ENCODE data around the gene RHBDF1. TPM values are rescaled to one million over a fixed set of nuclear protein-coding genes. Genes with fewer than 3 reads are reported as not detected.

RHBDF1 gene
- total and polyA plus RNA-seq, 10 of the 15 experiments (the other 5 are each of a cell fraction or from before 2014, with no cell fraction given): 0.04 to 0.85 (median 0.36) TPM; not detected in 3

GRCh38 chr16:86483-86952, 14.1 kb upstream of the RHBDF1 start (continued):
- no peak for TF ChIP-seq PKNOX1 (IDR thresholded peaks at IDR 0.05)

GRCh38 chr16:85865-86264, 13.4 kb upstream of the RHBDF1 start:
- SMC1A ChIA-PET (ENCODE audit: uncharacterized antibody, unreplicated experiment): interaction anchor here (1.8 to 2.4 kb wide), 2 partner anchors 10 to 20 kb away, joined by 7 to 9 read pairs; no protein-coding TSS in a partner anchor
- H3K4me2 ChIP-seq (ENCODE audit: control insufficient read depth, insufficient read depth): no peak overlapping the region
- no peaks in the 10 kb centered on the region for H3K9me3 ChIP-seq (replicated peaks; ENCODE audit: control insufficient read depth, insufficient read depth, low read length)
- H3K4me1 ChIP-seq (ENCODE audit: control insufficient read depth, insufficient read depth, low read length): peaks cover 17% of the 10 kb centered on the region
- RAD21 ChIA-PET (ENCODE audit: unreplicated experiment): interaction anchor here (1.4 to 2.2 kb wide), 3 partner anchors 11 to 20 kb away, joined by 3 to 12 read pairs (median 6); no protein-coding TSS in a partner anchor
- no peak overlapping the region for H3K27ac ChIP-seq (ENCODE audit: control insufficient read depth, insufficient read depth)
- no peaks in the 10 kb centered on the region for H3K27me3 ChIP-seq (replicated peaks in 1 of 2; ENCODE audit: control insufficient read depth in 2 of 2, insufficient read depth in 2 of 2, low read length in 1 of 2)
- no peak overlapping the region for H3K4me3 ChIP-seq
- CTCF ChIA-PET: interaction anchor here (1.2 to 3.5 kb wide), 4 partner anchors 10 to 32 kb away, joined by 3 to 27 read pairs (median 16); no protein-coding TSS in a partner anchor
- in situ Hi-C loops (cut with MboI) (no loop called here), intact Hi-C loops (cut with micrococcal nuclease; ENCODE audit: unreplicated experiment) (no loop called here)
- POLR2A ChIA-PET: no interaction called here
- FAIRE-seq (no peak), DNase-seq (ENCODE audit: low read depth, low spot score) (no peak), ATAC-seq (no peak)
- H3K79me2 ChIP-seq (ENCODE audit: control insufficient read depth, insufficient read depth, low read length): no peaks in the 10 kb centered on the region
- 70% methylated on average over 9 of the region's 9 CpGs for WGBS (ENCODE audit: insufficient coverage, insufficient replicate concordance, low lambda C conversion rate, missing lambda C conversion rate)
- H3K9ac ChIP-seq (ENCODE audit: control insufficient read depth, insufficient read depth, low read length): no peak overlapping the region
- no peak for TF ChIP-seq KLF5 (IDR thresholded peaks at IDR 0.05; ENCODE audit: partially characterized antibody)
- TF ChIP-seq POLR2A (IDR thresholded peaks at IDR 0.05; ENCODE audit: low read depth, low read length): peak; percentile 8; the same call in 1 of the 2 replicates
- TF ChIP-seq POLR2AphosphoS5 (IDR thresholded peaks at IDR 0.05; ENCODE audit: low read length): 0 out of 2 replicates have a peak, but pooled peaks have one; percentile 6
- TF ChIP-seq RELA (IDR thresholded peaks at IDR 0.05; ENCODE audit: borderline replicate concordance, partially characterized antibody): no peak
- no peak for TF ChIP-seq ZBTB11 (CRISPR knock-in tag; IDR thresholded peaks at IDR 0.05)
- H3K36me3 ChIP-seq (ENCODE audit: control insufficient read depth in 2 of 2, insufficient read depth in 2 of 2, low read length in 1 of 2): peaks cover 9 to 23% of the 10 kb centered on the region in 2 experiments; a peak in 3 of 4 replicates
- H4K20me1 ChIP-seq (ENCODE audit: control insufficient read depth, insufficient read depth): no peaks in the 10 kb centered on the region
- no peak overlapping the region for H2AFZ ChIP-seq (ENCODE audit: control insufficient read depth, low read depth, low read length)
- BruUV-seq (replicated peaks): no TSS peak
